SK-N-MC (cell line): ENCODE data around the gene PCGF1.

Experiments
- EZH2 ChIP-seq: fragments of 200-600 bp; sonication (generic); IDR thresholded peaks from one replicate; pipeline ENCODE4 v1.6.1; 2017; ENCODE audit warnings: antibody characterized with exemption
- POLR2AphosphoS5 ChIP-seq: IDR thresholded peaks from 2 replicates; pipeline ENCODE4 v1.6.1; 2012; ENCODE audit warnings: mild to moderate bottlenecking, low read depth, low read length, borderline replicate concordance

GRCh38 chr2:74462786-74463105 lies 44.7 kb downstream of the PCGF1 start:
- no peak for TF ChIP-seq POLR2AphosphoS5
- no peak for TF ChIP-seq EZH2
